ENCODE measurements around the gene MAP3K9. TPM values are rescaled to one million over a fixed set of nuclear protein-coding genes. Genes with fewer than 3 reads are reported as not detected.

The MAP3K9 gene
- total RNA-seq, 1 donor from 2014 or later, result 0.96 TPM

- Histone ChIP-seq H3K4me1 (peaks cover 0 to 8% of the 10 kb centered on the region in 2 donors), H3K4me3 (peak overlapping the region in 1 of 2 donors; percentile 18), H3K36me3 (no peaks in the 10 kb centered on the region), H3K27ac (peak overlapping the region; percentile 63 to 64), H3K9me3 (no peaks in the 10 kb centered on the region), H3K27me3 (no peaks in the 10 kb centered on the region)
- no peak for DNase-seq (ENCODE audit: low spot score in 2 of 2)
- no peak for TF ChIP-seq CTCF (IDR thresholded peaks at IDR 0.05)
- intact Hi-C loops (cut with DNase I), result loop anchor here (5.0 kb wide), 3 partner anchors 71 to 896 kb away; partner anchors contain the start of genes MAP3K9 and TTC9
These were observed 95.8 kb downstream of the MAP3K9 start for GRCh38 chr14:70713511-70713916.

- intact Hi-C loops (cut with DNase I), result loop anchor here (5.0 kb wide), 3 partner anchors 71 to 896 kb away; partner anchors contain the start of genes MAP3K9 and TTC9
- peak overlapping the region; percentile 63 to 64 for H3K27ac ChIP-seq
- peaks cover 0 to 8% of the 10 kb centered on the region in 2 donors for H3K4me1 ChIP-seq
- H3K36me3 ChIP-seq, result no peaks in the 10 kb centered on the region
- no peaks in the 10 kb centered on the region for H3K27me3 ChIP-seq
- no peak for TF ChIP-seq CTCF (IDR thresholded peaks at IDR 0.05)
- no peak for DNase-seq (ENCODE audit: low spot score in 2 of 2)
- H3K4me3 ChIP-seq, result peak overlapping the region in 1 of 2 donors; percentile 18
- H3K9me3 ChIP-seq, result no peaks in the 10 kb centered on the region
These were observed 96.2 kb downstream of the MAP3K9 start for GRCh38 chr14:70713096-70713495.

- Histone ChIP-seq H3K27me3 (no peaks in the 10 kb centered on the region), H3K36me3 (no peaks in the 10 kb centered on the region), H3K4me3 (no peak overlapping the region), H3K9me3 (no peaks in the 10 kb centered on the region), H3K4me1 (peaks cover 0 to 8% of the 10 kb centered on the region in 2 donors), H3K27ac (no peak overlapping the region)
- no peak for DNase-seq (ENCODE audit: low spot score in 2 of 2)
- TF ChIP-seq CTCF (IDR thresholded peaks at IDR 0.05), result no peak
- intact Hi-C loops (cut with DNase I), result loop anchor here (5.0 kb wide), 3 partner anchors 69 to 894 kb away; partner anchors contain the start of genes MAP3K9 and TTC9
These were observed 97.9 kb downstream of the MAP3K9 start for GRCh38 chr14:70711451-70711850.

- DNase-seq (ENCODE audit: low spot score in 2 of 2), result no peak
- no peak overlapping the region for H3K27ac ChIP-seq
- no peak for TF ChIP-seq CTCF (IDR thresholded peaks at IDR 0.05)
- H3K4me3 ChIP-seq, result no peak overlapping the region
- peaks cover 0 to 8% of the 10 kb centered on the region in 2 donors for H3K4me1 ChIP-seq
- H3K36me3 ChIP-seq, result no peaks in the 10 kb centered on the region
- intact Hi-C loops (cut with DNase I), result loop anchor here (5.0 kb wide), 3 partner anchors 68 to 893 kb away; partner anchors contain the start of genes MAP3K9 and TTC9
- no peaks in the 10 kb centered on the region for H3K9me3 ChIP-seq
- H3K27me3 ChIP-seq, result no peaks in the 10 kb centered on the region
These were observed 99.5 kb downstream of the MAP3K9 start for GRCh38 chr14:70709726-70710382.

- no peaks in the 10 kb centered on the region for H3K27me3 ChIP-seq
- no peaks in the 10 kb centered on the region for H3K9me3 ChIP-seq
- no peak overlapping the region for H3K27ac ChIP-seq
- H3K36me3 ChIP-seq, result no peaks in the 10 kb centered on the region
- DNase-seq (ENCODE audit: low spot score in 2 of 2), result no peak
- H3K4me3 ChIP-seq, result no peak overlapping the region
- intact Hi-C loops (cut with DNase I), result no loop called here
- H3K4me1 ChIP-seq, result peaks cover 0 to 8% of the 10 kb centered on the region in 2 donors
- TF ChIP-seq CTCF (IDR thresholded peaks at IDR 0.05), result no peak
These were observed 100.4 kb downstream of the MAP3K9 start for GRCh38 chr14:70708717-70709570.

All from ascending aorta (tissue), 2 donors.